ENCODE data around the gene DCAF7.

DNA sequence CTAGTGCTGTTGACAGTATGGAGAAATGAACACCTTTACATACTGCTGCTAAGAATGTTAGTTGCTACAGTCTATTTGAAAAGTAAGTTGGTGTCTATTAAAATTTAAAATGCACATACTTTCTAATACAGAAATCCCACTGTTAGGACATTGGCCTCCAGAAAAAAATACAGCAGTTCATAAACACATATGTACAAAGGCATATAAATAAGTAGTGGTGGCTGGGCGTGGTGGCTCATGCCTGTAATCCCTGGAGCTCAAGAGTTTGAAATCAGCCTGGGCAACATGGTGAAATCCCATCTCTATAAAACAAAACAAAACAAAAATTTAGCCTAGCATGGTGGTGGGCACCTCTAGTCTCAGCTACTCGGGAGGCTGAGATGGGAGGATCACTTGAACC, 13.1 kb downstream of the DCAF7 start:
- TF ChIP-seq, protein P1, sequence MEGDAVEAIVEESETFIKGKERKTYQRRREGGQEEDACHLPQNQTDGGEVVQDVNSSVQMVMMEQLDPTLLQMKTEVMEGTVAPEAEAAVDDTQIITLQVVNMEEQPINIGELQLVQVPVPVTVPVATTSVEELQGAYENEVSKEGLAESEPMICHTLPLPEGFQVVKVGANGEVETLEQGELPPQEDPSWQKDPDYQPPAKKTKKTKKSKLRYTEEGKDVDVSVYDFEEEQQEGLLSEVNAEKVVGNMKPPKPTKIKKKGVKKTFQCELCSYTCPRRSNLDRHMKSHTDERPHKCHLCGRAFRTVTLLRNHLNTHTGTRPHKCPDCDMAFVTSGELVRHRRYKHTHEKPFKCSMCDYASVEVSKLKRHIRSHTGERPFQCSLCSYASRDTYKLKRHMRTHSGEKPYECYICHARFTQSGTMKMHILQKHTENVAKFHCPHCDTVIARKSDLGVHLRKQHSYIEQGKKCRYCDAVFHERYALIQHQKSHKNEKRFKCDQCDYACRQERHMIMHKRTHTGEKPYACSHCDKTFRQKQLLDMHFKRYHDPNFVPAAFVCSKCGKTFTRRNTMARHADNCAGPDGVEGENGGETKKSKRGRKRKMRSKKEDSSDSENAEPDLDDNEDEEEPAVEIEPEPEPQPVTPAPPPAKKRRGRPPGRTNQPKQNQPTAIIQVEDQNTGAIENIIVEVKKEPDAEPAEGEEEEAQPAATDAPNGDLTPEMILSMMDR (IDR thresholded peaks at IDR 0.05; ENCODE audit: low read depth, low read length) = no peak
- TF ChIP-seq EZH2phosphoT487 (IDR thresholded peaks at IDR 0.05; ENCODE audit: low read depth) = no peak
